Mucosa of gallbladder (tissue), 1 donor: ENCODE results near the gene CREB5. TPM values are rescaled to one million over a fixed set of nuclear protein-coding genes. Genes with fewer than 3 reads are reported as not detected.
"Not testable (repeated sequence)": the region's sequence is repeated elsewhere in the genome, so short reads cannot be mapped to it uniquely, and the experiment has no call there.

Experiments used
- DNase-seq: peaks from one replicate; pipeline ENCODE4 v3.0.0-alpha.2; 2020; ENCODE audit warnings: low spot score
- total RNA-seq: library from RNA; stranded (reverse); gene quantifications from one replicate; pipeline ENCODE4 v1.2.1, GENCODE V29; 2021
- donor health status: DM: no; HTN: no; CAD: no.

The CREB5 gene
- total RNA-seq, 1 donor from 2014 or later: 22.5 TPM

- DNase-seq: no peak
Measured at GRCh38 chr7:28776463-28777157, 364.3 kb downstream of the CREB5 start.

GRCh38 chr7:28778786-28779185 lies 366.5 kb downstream of the CREB5 start:
- DNase-seq: no peak

GRCh38 chr7:28779954-28780353 lies 367.6 kb downstream of the CREB5 start:
- no peak for DNase-seq

- no peak for DNase-seq
Measured at GRCh38 chr7:28782362-28782761, 370.0 kb downstream of the CREB5 start.

GRCh38 chr7:28784171-28784902 lies 372.0 kb downstream of the CREB5 start:
- no peak for DNase-seq

- DNase-seq: no peak
Measured at GRCh38 chr7:28785041-28785995, 373.0 kb downstream of the CREB5 start.

GRCh38 chr7:28786156-28786555 lies 373.8 kb downstream of the CREB5 start:
- not testable (repeated sequence) for DNase-seq

- DNase-seq: no peak
Measured at GRCh38 chr7:28787106-28787505, 374.8 kb downstream of the CREB5 start.

- no peak for DNase-seq
Measured at GRCh38 chr7:28790467-28790866, 378.1 kb downstream of the CREB5 start.

GRCh38 chr7:28792858-28793257 lies 380.5 kb downstream of the CREB5 start:
- no peak for DNase-seq

- DNase-seq: no peak
Measured at GRCh38 chr7:28793381-28794085, 381.2 kb downstream of the CREB5 start.

GRCh38 chr7:28798274-28798673 lies 386.0 kb downstream of the CREB5 start:
- DNase-seq: no peak

- DNase-seq: no peak
Measured at GRCh38 chr7:28799619-28800018, 387.3 kb downstream of the CREB5 start.

GRCh38 chr7:28800150-28800549 lies 387.8 kb downstream of the CREB5 start:
- DNase-seq: no peak

GRCh38 chr7:28802450-28802849 lies 390.1 kb downstream of the CREB5 start:
- DNase-seq: no peak

GRCh38 chr7:28804157-28804556 lies 391.8 kb downstream of the CREB5 start:
- DNase-seq: no peak

- no peak for DNase-seq
Measured at GRCh38 chr7:28804990-28805389, 392.7 kb downstream of the CREB5 start.

GRCh38 chr7:28806841-28807240 lies 394.5 kb downstream of the CREB5 start:
- no peak for DNase-seq

GRCh38 chr7:28807396-28807994 lies 395.2 kb downstream of the CREB5 start:
- no peak for DNase-seq

GRCh38 chr7:28808796-28809533 lies 396.6 kb downstream of the CREB5 start:
- DNase-seq: peak; percentile 31
